Suprapubic skin (tissue), 4 donors: Measurements from ENCODE around the gene ZNF479. TPM values are rescaled to one million over a fixed set of nuclear protein-coding genes. Genes with fewer than 3 reads are reported as not detected.
"Not testable (repeated sequence)": the region's sequence is repeated elsewhere in the genome, so short reads cannot be mapped to it uniquely, and the experiment has no call there.

Experiments used
- DNase-seq, 2 donors: peaks; one replicate each; pipeline ENCODE4 v3.0.0-alpha.2; 2019; ENCODE audit warnings: low spot score in 2 of 2
- H3K27ac ChIP-seq: fragments of 200-600 bp; sonication (generic); one replicate; pipeline ENCODE4 v1.5.1; 2019
- H3K27me3 ChIP-seq: fragments of 200-600 bp; sonication (generic); one replicate; pipeline ENCODE4 v1.5.1; 2019
- H3K36me3 ChIP-seq: fragments of 200-600 bp; sonication (generic); one replicate; pipeline ENCODE4 v1.5.1; 2019
- H3K4me1 ChIP-seq: fragments of 200-600 bp; sonication (generic); one replicate; pipeline ENCODE4 v1.5.1; 2019
- H3K4me3 ChIP-seq: fragments of 200-600 bp; sonication (generic); one replicate; pipeline ENCODE4 v1.5.1; 2019; ENCODE audit warnings: mild to moderate bottlenecking
- H3K9me3 ChIP-seq: fragments of 200-600 bp; sonication (generic); one replicate; pipeline ENCODE4 v1.5.1; 2019
- EP300 ChIP-seq: sonication (generic); formaldehyde crosslinking; IDR thresholded peaks from one replicate; pipeline ENCODE4 v1.6.1; 2017; ENCODE audit warnings: antibody characterized with exemption
- POLR2A ChIP-seq, 2 donors: fragments of 450-650 bp; IDR thresholded peaks; one replicate each; pipeline ENCODE4 v1.6.1; 2017; ENCODE audit warnings: antibody characterized with exemption in 2 of 2, mild to moderate bottlenecking in 2 of 2, moderate library complexity in 2 of 2
- POLR2AphosphoS5 ChIP-seq, 3 donors: sonication (generic); formaldehyde crosslinking; IDR thresholded peaks; one replicate each; pipeline ENCODE4 v1.6.1; 2017; ENCODE audit warnings: antibody characterized with exemption in 3 of 3
- WGBS: methylation state at CpG from one replicate; pipeline ENCODE4 v1.1.5; 2018; 5-methylcytosine and 5-hydroxymethylcytosine counted together
- total RNA-seq, 4 donors: library from RNA; depleted of rRNA; stranded (reverse); fragments of >200 nt; gene quantifications; one replicate each; pipeline ENCODE4 v1.1.0, GENCODE V29; 2016
- TF ChIP-seq, protein P1 (sequence below), 2 donors: fragments of 200-600 bp in 1 of 2; fragments of 450-650 bp in 1 of 2; sonication (generic) in 1 of 2; IDR thresholded peaks; one replicate each; pipeline ENCODE4 v1.5.1; 2016 to 2019; ENCODE audit warnings: antibody characterized with exemption in 2 of 2, mild to moderate bottlenecking in 1 of 2, moderate library complexity in 1 of 2

The ZNF479 gene
- total RNA-seq, 4 donors from 2014 or later = not detected

- H3K4me3 ChIP-seq = no peak overlapping the region
- TF ChIP-seq EP300 (no peak), POLR2A (IDR thresholded peaks at IDR 0.05) (no peak), POLR2AphosphoS5 (IDR thresholded peaks at IDR 0.05) (no peak)
- TF ChIP-seq, protein P1, sequence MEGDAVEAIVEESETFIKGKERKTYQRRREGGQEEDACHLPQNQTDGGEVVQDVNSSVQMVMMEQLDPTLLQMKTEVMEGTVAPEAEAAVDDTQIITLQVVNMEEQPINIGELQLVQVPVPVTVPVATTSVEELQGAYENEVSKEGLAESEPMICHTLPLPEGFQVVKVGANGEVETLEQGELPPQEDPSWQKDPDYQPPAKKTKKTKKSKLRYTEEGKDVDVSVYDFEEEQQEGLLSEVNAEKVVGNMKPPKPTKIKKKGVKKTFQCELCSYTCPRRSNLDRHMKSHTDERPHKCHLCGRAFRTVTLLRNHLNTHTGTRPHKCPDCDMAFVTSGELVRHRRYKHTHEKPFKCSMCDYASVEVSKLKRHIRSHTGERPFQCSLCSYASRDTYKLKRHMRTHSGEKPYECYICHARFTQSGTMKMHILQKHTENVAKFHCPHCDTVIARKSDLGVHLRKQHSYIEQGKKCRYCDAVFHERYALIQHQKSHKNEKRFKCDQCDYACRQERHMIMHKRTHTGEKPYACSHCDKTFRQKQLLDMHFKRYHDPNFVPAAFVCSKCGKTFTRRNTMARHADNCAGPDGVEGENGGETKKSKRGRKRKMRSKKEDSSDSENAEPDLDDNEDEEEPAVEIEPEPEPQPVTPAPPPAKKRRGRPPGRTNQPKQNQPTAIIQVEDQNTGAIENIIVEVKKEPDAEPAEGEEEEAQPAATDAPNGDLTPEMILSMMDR (IDR thresholded peaks at IDR 0.05) = no peak
- H3K27ac ChIP-seq = no peak overlapping the region
- H3K9me3 ChIP-seq = peaks cover 39% of the 10 kb centered on the region
- no peaks in the 10 kb centered on the region for H3K4me1 ChIP-seq
- no peaks in the 10 kb centered on the region for H3K36me3 ChIP-seq
- no peak for DNase-seq
- no peaks in the 10 kb centered on the region for H3K27me3 ChIP-seq
- WGBS = 84% methylated on average over 13 of the region's 21 CpGs
Measured at GRCh38 chr7:57177856-57178767, 45.9 kb upstream of the ZNF479 start.

DNA sequence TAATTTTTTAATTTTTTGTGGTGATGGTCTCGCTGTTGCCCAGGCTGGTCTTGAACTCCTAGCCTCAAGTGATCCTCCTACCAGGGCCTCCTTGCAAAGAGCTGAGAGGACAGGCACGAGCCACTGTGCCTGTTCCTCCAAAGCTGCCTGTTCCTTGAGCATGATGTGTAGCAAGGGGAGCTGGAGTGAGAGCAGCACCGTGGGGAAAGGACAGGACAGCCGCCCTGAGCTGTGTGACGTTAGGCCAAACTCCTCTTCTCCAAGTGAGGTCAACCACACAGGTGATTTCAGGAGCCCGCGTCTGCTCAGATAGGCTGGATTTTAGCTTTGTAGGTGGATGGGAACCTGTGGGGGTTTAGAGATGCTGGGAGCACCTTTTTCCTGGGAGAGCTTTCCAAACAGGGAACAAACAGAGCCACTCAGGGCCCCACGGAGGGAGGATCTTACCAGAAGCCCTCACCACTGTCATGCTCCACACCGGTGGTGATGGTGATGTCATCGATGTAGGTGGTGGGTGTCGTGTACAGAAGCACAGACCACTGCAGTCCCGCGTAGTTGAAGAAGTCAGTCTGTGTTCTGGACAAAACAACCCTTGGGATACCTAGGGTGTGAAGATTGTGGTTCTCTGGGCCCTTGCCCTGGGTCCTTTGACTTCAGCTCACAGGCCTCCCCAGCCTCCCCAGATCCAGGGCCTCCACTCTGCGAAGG lies 44.8 kb upstream of the ZNF479 start:
- Histone ChIP-seq H3K27me3 (no peaks in the 10 kb centered on the region), H3K27ac (no peak overlapping the region), H3K36me3 (no peaks in the 10 kb centered on the region), H3K4me1 (no peaks in the 10 kb centered on the region), H3K9me3 (peaks cover 33% of the 10 kb centered on the region), H3K4me3 (no peak overlapping the region)
- TF ChIP-seq, protein P1 (IDR thresholded peaks at IDR 0.05) = no peak
- TF ChIP-seq POLR2AphosphoS5 (IDR thresholded peaks at IDR 0.05) (no peak), POLR2A (IDR thresholded peaks at IDR 0.05) (no peak), EP300 (no peak)
- 85% methylated on average over 12 of the region's 14 CpGs for whole genome bisulfite sequencing
- no peak for DNase-seq

GRCh38 chr7:57165285-57165899 lies 33.2 kb upstream of the ZNF479 start:
- H3K9me3 ChIP-seq = peaks cover 48% of the 10 kb centered on the region
- H3K4me3 ChIP-seq = no peak overlapping the region

GRCh38 chr7:57120123-57120784 lies 12.0 kb downstream of the ZNF479 start:
- not testable (repeated sequence) for H3K4me3 ChIP-seq, H3K27me3 ChIP-seq, H3K9me3 ChIP-seq, H3K4me1 ChIP-seq, H3K36me3 ChIP-seq, DNase-seq, H3K27ac ChIP-seq
- 82% methylated on average over 5 of the region's 5 CpGs for WGBS

More at GRCh38 chr7:57165285-57165899, 33.2 kb upstream of the ZNF479 start:
- no peaks in the 10 kb centered on the region for H3K36me3 ChIP-seq
- TF ChIP-seq POLR2AphosphoS5 (IDR thresholded peaks at IDR 0.05) (no peak), EP300 (no peak), POLR2A (IDR thresholded peaks at IDR 0.05) (no peak)
- TF ChIP-seq, protein P1 (IDR thresholded peaks at IDR 0.05) = no peak
- DNase-seq = no peak
- no peaks in the 10 kb centered on the region for H3K27me3 ChIP-seq
- H3K4me1 ChIP-seq = no peaks in the 10 kb centered on the region
- WGBS = 82% methylated on average over 7 of the region's 7 CpGs
- H3K27ac ChIP-seq = no peak overlapping the region
